ENCODE results near the gene CLDN22. TPM values are rescaled to one million over a fixed set of nuclear protein-coding genes. Genes with fewer than 3 reads are reported as not detected.

CLDN22 gene
- total and polyA plus RNA-seq, 2 donors (not counting 1 experiment from before 2014, with no cell fraction given), result under 0.01 TPM; not detected in 1

GRCh38 chr4:183333983-183334382 is 13.9 kb upstream of the CLDN22 start:
- no peaks in the 10 kb centered on the region for H3K9me3 ChIP-seq (ENCODE audit: control insufficient read depth, insufficient read depth, low read depth, low read length)
- TF ChIP-seq CTCF (conservative IDR thresholded peaks at IDR 0.05 in 1 of 2, IDR thresholded peaks at IDR 0.05 in 1 of 2; ENCODE audit: low read depth in 1 of 2, low read length in 2 of 2), result no peak
- no peak for TF ChIP-seq EZH2 (IDR thresholded peaks at IDR 0.05; ENCODE audit: low read length, missing control alignments)
- DNase-seq (ENCODE audit: low read depth in 2 of 2), result no peak
- H3K36me3 ChIP-seq (ENCODE audit: control insufficient read depth, insufficient read depth, low read length), result no peaks in the 10 kb centered on the region
- no peaks in the 10 kb centered on the region for H3K79me2 ChIP-seq (ENCODE audit: control insufficient read depth, insufficient read depth, low read length)
- H4K20me1 ChIP-seq (ENCODE audit: control insufficient read depth, extremely low read depth, insufficient read depth, low read length), result no peaks in the 10 kb centered on the region
- no peak overlapping the region for H3K4me2 ChIP-seq (ENCODE audit: extremely low read depth, insufficient read depth, low read length)
- peaks cover 12% of the 10 kb centered on the region for H3K4me1 ChIP-seq (ENCODE audit: control insufficient read depth, extremely low read depth, insufficient read depth, low read length)
- H2AFZ ChIP-seq (ENCODE audit: low read length), result no peak overlapping the region
- no peak overlapping the region for H3K9ac ChIP-seq (ENCODE audit: insufficient read depth, low read length)
- no peaks in the 10 kb centered on the region for H3K27me3 ChIP-seq (ENCODE audit: control insufficient read depth, insufficient read depth, low read length)
- H3K27ac ChIP-seq (ENCODE audit: insufficient read depth, low read length), result no peak overlapping the region
- no peak overlapping the region for H3K4me3 ChIP-seq (replicated peaks in 1 of 4; ENCODE audit: control extremely low read depth in 1 of 4, insufficient read depth in 1 of 4, low read depth in 3 of 4, low read length in 4 of 4)

- Histone ChIP-seq H3K4me3 (replicated peaks in 1 of 4; ENCODE audit: control extremely low read depth in 1 of 4, insufficient read depth in 1 of 4, low read depth in 3 of 4, low read length in 4 of 4) (no peak overlapping the region), H2AFZ (ENCODE audit: low read length) (no peak overlapping the region), H3K9ac (ENCODE audit: insufficient read depth, low read length) (no peak overlapping the region), H3K27ac (ENCODE audit: insufficient read depth, low read length) (no peak overlapping the region), H3K36me3 (ENCODE audit: control insufficient read depth, insufficient read depth, low read length) (no peaks in the 10 kb centered on the region), H3K27me3 (ENCODE audit: control insufficient read depth, insufficient read depth, low read length) (no peaks in the 10 kb centered on the region), H3K4me2 (ENCODE audit: extremely low read depth, insufficient read depth, low read length) (no peak overlapping the region), H3K4me1 (ENCODE audit: control insufficient read depth, extremely low read depth, insufficient read depth, low read length) (peaks cover 12% of the 10 kb centered on the region), H3K9me3 (ENCODE audit: control insufficient read depth, insufficient read depth, low read depth, low read length) (no peaks in the 10 kb centered on the region), H3K79me2 (ENCODE audit: control insufficient read depth, insufficient read depth, low read length) (no peaks in the 10 kb centered on the region), H4K20me1 (ENCODE audit: control insufficient read depth, extremely low read depth, insufficient read depth, low read length) (no peaks in the 10 kb centered on the region)
- TF ChIP-seq EZH2 (IDR thresholded peaks at IDR 0.05; ENCODE audit: low read length, missing control alignments), result no peak
- TF ChIP-seq CTCF (conservative IDR thresholded peaks at IDR 0.05 in 1 of 2, IDR thresholded peaks at IDR 0.05 in 1 of 2; ENCODE audit: low read depth in 1 of 2, low read length in 2 of 2), result no peak
- DNase-seq (ENCODE audit: low read depth in 2 of 2), result no peak
Measured at GRCh38 chr4:183333202-183333601, 13.1 kb upstream of the CLDN22 start.

- Histone ChIP-seq H3K36me3 (ENCODE audit: control insufficient read depth, insufficient read depth, low read length) (no peaks in the 10 kb centered on the region), H2AFZ (ENCODE audit: low read length) (no peak overlapping the region)
- no peak for DNase-seq (ENCODE audit: low read depth in 2 of 2)
Measured at GRCh38 chr4:183332447-183332846, 12.4 kb upstream of the CLDN22 start.

More at GRCh38 chr4:183332447-183332846, 12.4 kb upstream of the CLDN22 start:
- Histone ChIP-seq H3K27me3 (ENCODE audit: control insufficient read depth, insufficient read depth, low read length) (no peaks in the 10 kb centered on the region), H4K20me1 (ENCODE audit: control insufficient read depth, extremely low read depth, insufficient read depth, low read length) (no peaks in the 10 kb centered on the region), H3K79me2 (ENCODE audit: control insufficient read depth, insufficient read depth, low read length) (no peaks in the 10 kb centered on the region), H3K4me1 (ENCODE audit: control insufficient read depth, extremely low read depth, insufficient read depth, low read length) (peaks cover 12% of the 10 kb centered on the region), H3K9ac (ENCODE audit: insufficient read depth, low read length) (no peak overlapping the region), H3K4me3 (replicated peaks in 1 of 4; ENCODE audit: control extremely low read depth in 1 of 4, insufficient read depth in 1 of 4, low read depth in 3 of 4, low read length in 4 of 4) (no peak overlapping the region), H3K27ac (ENCODE audit: insufficient read depth, low read length) (no peak overlapping the region), H3K9me3 (ENCODE audit: control insufficient read depth, insufficient read depth, low read depth, low read length) (no peaks in the 10 kb centered on the region), H3K4me2 (ENCODE audit: extremely low read depth, insufficient read depth, low read length) (no peak overlapping the region)
- TF ChIP-seq CTCF (conservative IDR thresholded peaks at IDR 0.05 in 1 of 2, IDR thresholded peaks at IDR 0.05 in 1 of 2; ENCODE audit: low read depth in 1 of 2, low read length in 2 of 2) (no peak), EZH2 (IDR thresholded peaks at IDR 0.05; ENCODE audit: low read length, missing control alignments) (no peak)

Data from fibroblast of lung (primary cell).